Dendritic cell treated with granulocyte-macrophage colony-stimulating factor and Interleukin-4, amounts not matched to agents 40 ng/mL and 50 ng/mL, for 4 days (primary cell): ENCODE results near the gene HSBP1L1.
A peak's percentile ranks its signal among the peaks of the same experiment; 100 is the strongest.

Experiments
- H3K27ac Mint-ChIP-seq: one replicate; pipeline ENCODE4 v1.8.0; 2022; ENCODE audit warnings: mild to moderate bottlenecking, mixed read lengths
- H3K27me3 Mint-ChIP-seq: one replicate; pipeline ENCODE4 v1.8.0; 2022; ENCODE audit warnings: mild to moderate bottlenecking, mixed read lengths
- H3K36me3 Mint-ChIP-seq: one replicate; pipeline ENCODE4 v1.8.0; 2022; ENCODE audit warnings: low read depth, mixed read lengths
- H3K4me1 Mint-ChIP-seq: one replicate; pipeline ENCODE4 v1.8.0; 2022; ENCODE audit warnings: low read depth, mixed read lengths
- H3K4me3 Mint-ChIP-seq: one replicate; pipeline ENCODE4 v1.8.0; 2022; ENCODE audit warnings: mild to moderate bottlenecking, moderate library complexity, mixed read lengths
- H3K9me3 Mint-ChIP-seq: one replicate; pipeline ENCODE4 v1.8.0; 2022; ENCODE audit warnings: mixed read lengths
- intact Hi-C: fragments of 100-400 bp; cut with micrococcal nuclease; formaldehyde crosslinking; loops from one replicate; pipeline ENCODE4 v1.15.0; 2022

Gene HSBP1L1

GRCh38 chr18:79965119-79965902 lies 868 bp downstream of the HSBP1L1 start:
- Mint-ChIP-seq H3K27ac (peak overlapping the region; percentile 79), H3K9me3 (no peaks in the 10 kb centered on the region), H3K4me3 (peak overlapping the region; percentile 80), H3K27me3 (peaks cover 20% of the 10 kb centered on the region), H3K36me3 (peaks cover 31% of the 10 kb centered on the region), H3K4me1 (peaks cover 40% of the 10 kb centered on the region)
- intact Hi-C loops, result loop anchor here (10.0 kb wide), 1 partner anchor 581 kb away; no protein-coding TSS in a partner anchor

DNA sequence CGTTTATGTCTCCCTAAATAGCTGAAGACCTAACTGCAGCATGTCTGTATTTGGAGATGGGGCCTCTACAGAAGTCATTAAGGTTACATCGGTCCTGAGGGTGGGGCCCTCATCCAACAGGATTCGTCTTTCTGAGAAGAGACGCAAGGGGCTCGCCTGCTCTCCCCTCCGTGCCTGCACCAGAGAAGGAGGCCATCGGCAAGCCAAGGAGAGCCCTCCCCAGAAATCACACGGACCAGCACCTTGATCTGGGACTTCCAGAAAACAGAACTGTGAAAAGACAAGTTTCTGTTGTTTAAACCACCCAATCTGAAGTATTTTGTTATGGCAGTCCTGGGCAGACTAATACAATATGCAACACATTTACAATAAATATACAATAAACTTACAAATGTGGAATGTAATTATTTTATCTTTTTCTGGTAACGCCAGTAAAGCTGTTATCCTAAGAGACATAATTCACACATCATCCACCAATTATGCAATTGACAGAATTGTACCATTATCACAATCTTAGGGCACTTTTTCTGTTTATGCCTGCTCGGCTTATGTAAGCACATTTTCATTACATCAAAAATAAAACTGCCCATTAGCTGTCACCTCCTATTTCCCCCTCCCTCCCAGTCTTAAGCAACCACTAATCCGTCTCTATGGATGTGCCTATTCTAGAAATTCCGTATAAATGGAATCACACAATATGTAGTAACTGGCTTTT lies 6.1 kb downstream of the HSBP1L1 start:
- Mint-ChIP-seq H3K9me3 (no peaks in the 10 kb centered on the region), H3K27ac (no peak overlapping the region), H3K36me3 (peaks cover 84% of the 10 kb centered on the region), H3K27me3 (no peaks in the 10 kb centered on the region), H3K4me3 (no peak overlapping the region), H3K4me1 (peaks cover 3% of the 10 kb centered on the region)
- intact Hi-C loops, result no loop called here

DNA sequence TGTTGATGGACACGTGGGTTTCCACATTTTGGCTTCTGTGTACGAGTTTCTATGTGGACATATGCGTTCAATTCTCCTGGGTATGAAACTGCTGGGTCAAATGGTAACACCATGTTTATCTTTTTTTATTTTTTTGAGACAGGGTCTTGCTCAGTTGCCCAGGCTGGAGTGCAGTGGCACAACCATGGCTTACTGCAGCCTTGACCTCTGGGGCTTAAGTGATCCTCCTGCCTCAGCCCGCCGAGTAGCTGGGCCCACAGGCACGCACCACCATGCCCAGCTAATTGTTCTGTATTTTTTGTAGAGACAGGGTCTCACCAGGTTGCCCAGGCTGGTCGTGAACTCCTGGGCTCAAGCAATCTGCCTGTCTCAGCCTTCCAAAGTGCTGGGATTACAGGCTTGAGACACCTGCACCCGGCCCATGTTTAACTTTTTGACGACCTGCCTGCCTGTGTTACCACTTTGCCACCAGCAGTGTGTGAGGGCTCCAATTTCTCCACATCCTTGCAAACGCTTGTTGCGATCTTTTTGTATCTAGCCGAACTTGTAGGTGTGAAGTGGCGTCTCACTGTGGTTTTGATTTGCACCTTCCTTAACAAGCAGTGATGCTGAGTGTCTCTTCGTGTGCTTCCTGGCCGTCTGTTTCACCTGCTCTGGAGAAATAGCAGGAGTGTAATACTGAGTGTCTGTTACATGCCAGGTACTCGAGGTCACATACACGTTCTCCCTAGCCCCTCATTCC lies 6.9 kb downstream of the HSBP1L1 start:
- no peaks in the 10 kb centered on the region for H3K27me3 Mint-ChIP-seq
- no peaks in the 10 kb centered on the region for H3K4me1 Mint-ChIP-seq
- no peaks in the 10 kb centered on the region for H3K9me3 Mint-ChIP-seq
- no peak overlapping the region for H3K4me3 Mint-ChIP-seq
- intact Hi-C loops, result no loop called here
- H3K36me3 Mint-ChIP-seq, result peaks cover 92% of the 10 kb centered on the region
- H3K27ac Mint-ChIP-seq, result no peak overlapping the region

DNA sequence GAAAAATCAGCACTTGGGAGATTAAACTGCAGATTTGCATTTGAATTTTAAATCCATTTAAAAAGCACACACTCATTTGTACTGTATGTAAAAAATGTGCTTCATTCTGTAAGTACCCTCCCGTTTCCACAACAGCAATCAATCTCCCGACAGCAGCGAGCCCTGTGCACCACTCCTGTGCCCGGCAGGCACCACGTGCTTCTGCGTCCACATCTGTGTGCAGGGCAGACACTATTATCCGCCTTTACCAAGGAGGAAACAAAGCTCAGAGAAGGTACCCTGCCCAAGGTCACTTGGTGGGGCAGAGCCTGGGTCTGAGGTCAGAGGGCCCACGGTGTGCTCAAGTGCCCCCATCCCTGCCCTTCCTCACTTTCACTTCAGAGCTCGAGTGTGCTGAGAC lies 7.5 kb downstream of the HSBP1L1 start:
- Mint-ChIP-seq H3K4me1 (no peaks in the 10 kb centered on the region), H3K9me3 (no peaks in the 10 kb centered on the region), H3K36me3 (peaks cover 94% of the 10 kb centered on the region), H3K27me3 (no peaks in the 10 kb centered on the region), H3K27ac (no peak overlapping the region), H3K4me3 (no peak overlapping the region)
- intact Hi-C loops, result no loop called here

- no peak overlapping the region for H3K4me3 Mint-ChIP-seq
- no peaks in the 10 kb centered on the region for H3K9me3 Mint-ChIP-seq
- H3K4me1 Mint-ChIP-seq, result peaks cover under 1% of the 10 kb centered on the region
- H3K27me3 Mint-ChIP-seq, result no peaks in the 10 kb centered on the region
- H3K27ac Mint-ChIP-seq, result no peak overlapping the region
- peaks cover 96% of the 10 kb centered on the region for H3K36me3 Mint-ChIP-seq
- intact Hi-C loops, result no loop called here
Measured at GRCh38 chr18:79972720-79973119, 8.3 kb downstream of the HSBP1L1 start.

- H3K27me3 Mint-ChIP-seq, result no peaks in the 10 kb centered on the region
- H3K4me3 Mint-ChIP-seq, result no peak overlapping the region
- peaks cover 5% of the 10 kb centered on the region for H3K4me1 Mint-ChIP-seq
- no peak overlapping the region for H3K27ac Mint-ChIP-seq
- intact Hi-C loops, result no loop called here
- H3K9me3 Mint-ChIP-seq, result no peaks in the 10 kb centered on the region
- peaks cover 95% of the 10 kb centered on the region for H3K36me3 Mint-ChIP-seq
Measured at GRCh38 chr18:79973517-79973916, 9.1 kb downstream of the HSBP1L1 start.

DNA sequence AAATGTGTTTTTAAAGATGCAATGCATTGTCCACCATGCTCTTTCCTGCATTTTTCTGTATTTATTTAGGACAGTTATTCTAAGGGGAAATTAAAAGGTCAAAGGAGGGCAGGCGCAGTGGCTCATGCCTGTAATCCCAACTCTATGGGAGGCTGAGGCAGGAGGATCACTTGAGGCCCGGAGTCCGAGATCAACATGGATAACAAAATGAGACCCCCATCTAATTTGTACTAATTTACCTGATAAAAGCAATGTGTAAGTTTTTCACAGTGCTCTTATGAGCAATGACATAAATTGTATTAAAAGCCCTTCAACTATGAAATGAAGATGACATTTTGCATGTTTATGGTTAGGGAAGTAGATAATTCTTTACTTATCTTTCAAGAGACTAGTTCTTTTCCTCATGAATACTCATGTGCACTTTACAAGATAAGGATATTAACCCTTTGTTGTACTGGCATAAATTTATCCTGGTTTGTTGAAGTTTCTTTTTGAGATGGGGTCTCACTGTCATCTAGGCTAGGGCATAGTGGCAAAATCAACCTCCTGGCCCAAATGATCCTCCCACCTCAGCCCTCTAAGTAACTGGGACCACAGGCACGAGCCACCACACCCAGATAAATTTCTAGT lies 9.7 kb downstream of the HSBP1L1 start:
- no peaks in the 10 kb centered on the region for H3K27me3 Mint-ChIP-seq
- no peak overlapping the region for H3K27ac Mint-ChIP-seq
- peaks cover 5% of the 10 kb centered on the region for H3K4me1 Mint-ChIP-seq
- no peak overlapping the region for H3K4me3 Mint-ChIP-seq
- intact Hi-C loops, result no loop called here
- no peaks in the 10 kb centered on the region for H3K9me3 Mint-ChIP-seq
- H3K36me3 Mint-ChIP-seq, result peaks cover 93% of the 10 kb centered on the region

DNA sequence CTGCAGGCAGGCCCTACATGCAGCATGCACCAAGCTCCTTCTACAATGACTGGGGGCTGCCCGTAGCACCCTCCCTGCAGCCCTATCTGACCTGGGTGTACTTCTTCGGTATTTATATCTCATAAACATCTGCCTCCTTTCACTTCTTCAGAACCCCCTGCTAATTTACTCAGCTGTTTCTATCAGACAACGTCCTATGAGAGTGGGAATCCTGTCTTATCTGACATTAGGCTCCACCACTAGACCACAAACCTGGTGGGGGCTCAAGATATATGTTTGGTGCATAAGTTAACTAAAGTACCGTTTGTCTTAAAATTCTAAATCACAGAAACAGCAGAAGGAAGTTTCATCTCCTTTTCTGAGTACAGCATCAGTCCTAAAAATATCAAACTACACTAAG lies 10.6 kb downstream of the HSBP1L1 start:
- peaks cover 93% of the 10 kb centered on the region for H3K36me3 Mint-ChIP-seq
- no peak overlapping the region for H3K4me3 Mint-ChIP-seq
- H3K9me3 Mint-ChIP-seq, result no peaks in the 10 kb centered on the region
- intact Hi-C loops, result no loop called here
- H3K27ac Mint-ChIP-seq, result no peak overlapping the region
- H3K27me3 Mint-ChIP-seq, result no peaks in the 10 kb centered on the region
- peaks cover 5% of the 10 kb centered on the region for H3K4me1 Mint-ChIP-seq

GRCh38 chr18:79975985-79976680 lies 11.7 kb downstream of the HSBP1L1 start:
- Mint-ChIP-seq H3K4me3 (no peak overlapping the region), H3K9me3 (no peaks in the 10 kb centered on the region), H3K36me3 (peaks cover 84% of the 10 kb centered on the region), H3K27me3 (no peaks in the 10 kb centered on the region), H3K4me1 (peaks cover 11% of the 10 kb centered on the region), H3K27ac (peak overlapping the region; percentile 14)
- intact Hi-C loops, result no loop called here

GRCh38 chr18:79979843-79980242 lies 15.4 kb downstream of the HSBP1L1 start:
- no peak overlapping the region for H3K27ac Mint-ChIP-seq
- H3K27me3 Mint-ChIP-seq, result no peaks in the 10 kb centered on the region
- intact Hi-C loops, result loop anchor here (10.0 kb wide), 2 partner anchors 45 to 185 kb away; partner anchors contain the start of gene KCNG2
- H3K4me1 Mint-ChIP-seq, result peaks cover 43% of the 10 kb centered on the region
- H3K9me3 Mint-ChIP-seq, result no peaks in the 10 kb centered on the region
- no peak overlapping the region for H3K4me3 Mint-ChIP-seq
- peaks cover 67% of the 10 kb centered on the region for H3K36me3 Mint-ChIP-seq

- Mint-ChIP-seq H3K36me3 (peaks cover 67% of the 10 kb centered on the region), H3K27ac (no peak overlapping the region), H3K27me3 (no peaks in the 10 kb centered on the region), H3K4me1 (peaks cover 50% of the 10 kb centered on the region), H3K9me3 (no peaks in the 10 kb centered on the region), H3K4me3 (no peak overlapping the region)
- intact Hi-C loops, result loop anchor here (10.0 kb wide), 2 partner anchors 46 to 186 kb away; partner anchors contain the start of gene KCNG2
Measured at GRCh38 chr18:79980585-79980984, 16.1 kb downstream of the HSBP1L1 start.

DNA sequence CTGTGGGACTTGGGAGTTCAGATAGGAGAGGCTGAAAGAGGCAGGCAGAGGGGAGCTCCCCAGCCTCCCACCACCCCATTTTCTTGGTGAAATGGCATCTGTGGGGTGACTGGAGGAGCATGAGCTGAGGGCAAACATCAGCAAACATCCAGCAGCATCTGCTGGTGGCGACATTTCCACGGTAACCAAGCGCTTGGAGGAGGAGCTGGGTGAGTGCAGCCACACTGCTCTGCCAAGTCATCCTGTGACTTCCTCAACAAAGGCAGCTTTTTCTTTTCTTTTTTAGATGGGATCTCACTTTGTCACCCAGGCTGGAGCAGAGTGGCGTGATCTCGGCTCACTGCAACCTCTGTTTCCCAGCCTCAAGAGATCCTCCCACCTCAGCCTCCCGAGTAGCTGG lies 18.3 kb downstream of the HSBP1L1 start:
- intact Hi-C loops, result loop anchor here (10.0 kb wide), 2 partner anchors 48 to 188 kb away; partner anchors contain the start of gene KCNG2
- Mint-ChIP-seq H3K4me3 (peak overlapping the region; percentile 51), H3K36me3 (peaks cover 59% of the 10 kb centered on the region)

DNA sequence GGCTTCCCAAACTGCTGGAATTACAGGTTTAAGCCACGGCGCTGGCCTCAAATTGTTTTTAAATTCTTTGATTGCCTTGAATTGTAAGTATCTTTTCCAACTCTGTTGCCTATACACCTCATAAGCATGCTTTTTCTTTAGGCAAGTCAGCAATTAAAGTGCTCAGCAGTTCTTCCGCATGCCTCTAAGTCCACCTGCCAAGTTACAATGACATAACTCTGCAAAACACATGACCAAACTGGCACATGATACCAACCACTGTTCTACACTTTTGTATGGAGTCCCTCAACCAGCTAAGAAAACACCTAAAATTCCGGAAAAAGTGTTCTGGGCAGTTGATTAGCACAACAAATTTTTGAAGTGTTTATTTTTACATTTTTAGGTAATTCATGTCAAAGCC lies 18.8 kb downstream of the HSBP1L1 start:
- Mint-ChIP-seq H3K27ac (peak overlapping the region; percentile 70), H3K4me1 (peaks cover 61% of the 10 kb centered on the region), H3K27me3 (no peaks in the 10 kb centered on the region), H3K36me3 (peaks cover 54% of the 10 kb centered on the region), H3K4me3 (peak overlapping the region; percentile 51), H3K9me3 (no peaks in the 10 kb centered on the region)
- intact Hi-C loops, result loop anchor here (10.0 kb wide), 2 partner anchors 48 to 188 kb away; partner anchors contain the start of gene KCNG2

More for the DNA sequence above, 18.3 kb downstream of the HSBP1L1 start:
- no peaks in the 10 kb centered on the region for H3K9me3 Mint-ChIP-seq
- peaks cover 66% of the 10 kb centered on the region for H3K4me1 Mint-ChIP-seq
- no peaks in the 10 kb centered on the region for H3K27me3 Mint-ChIP-seq
- peak overlapping the region; percentile 70 for H3K27ac Mint-ChIP-seq
